GM12878 (cell line): Measurements from ENCODE around the gene UBXN11.

ENCODE experiments used
- CREM ChIP-seq: IDR thresholded peaks from 2 replicates; pipeline ENCODE4 v1.6.1; 2014; ENCODE audit warnings: antibody characterized with exemption, low read depth
- CTCF ChIP-seq, 3 experiments: IDR thresholded peaks in 2 of 3; conservative IDR thresholded peaks in 1 of 3; 2 replicates each; pipeline ENCODE4 v1.5.1; 2011; ENCODE audit warnings: low read depth in 3 of 3, low read length in 3 of 3, mild to moderate bottlenecking in 3 of 3, control low read depth in 2 of 3, moderate library complexity in 2 of 3, inconsistent platforms in 1 of 3, mixed read lengths in 1 of 3; ENCODE audit not compliant: control insufficient read depth in 2 of 3, insufficient read depth in 1 of 3; ENCODE audit errors: extremely low read depth in 1 of 3
- GABPA ChIP-seq: IDR thresholded peaks from 2 replicates; pipeline ENCODE4 v1.6.1; 2014; ENCODE audit warnings: antibody characterized with exemption, low read depth, mild to moderate bottlenecking, inconsistent platforms
- JUND ChIP-seq: IDR thresholded peaks from 2 replicates; pipeline ENCODE4 v1.6.1; 2012; ENCODE audit warnings: low read depth, mild to moderate bottlenecking, low read length, improper control_type of control experiment, moderate library complexity
- POLR2AphosphoS5 ChIP-seq: IDR thresholded peaks from 2 replicates; pipeline ENCODE4 v1.6.1; 2011; ENCODE audit warnings: mild to moderate bottlenecking, low read length, inconsistent platforms
- RAD21 ChIP-seq: IDR thresholded peaks from 2 replicates; pipeline ENCODE4 v1.6.1; 2011; ENCODE audit warnings: mild to moderate bottlenecking, low read depth, low read length, moderate library complexity; ENCODE audit not compliant: insufficient read depth

- TF ChIP-seq GABPA (no peak), POLR2AphosphoS5 (no peak), CTCF (IDR thresholded peaks at IDR 0.05 in 2 of 3, conservative IDR thresholded peaks at IDR 0.05 in 1 of 3; ENCODE audit: control insufficient read depth in 2 of 3, extremely low read depth in 1 of 3, insufficient read depth in 1 of 3, low read depth in 3 of 3, low read length in 3 of 3) (no peak), JUND (no peak), CREM (no peak), RAD21 (no peak)
These were observed 52.0 kb downstream of the UBXN11 start for GRCh38 chr1:26254404-26254803.
